ENCODE data around the gene BUB1.
"Not testable (repeated sequence)": the region's sequence is repeated elsewhere in the genome, so short reads cannot be mapped to it uniquely, and the experiment has no call there.

The BUB1 gene

DNA sequence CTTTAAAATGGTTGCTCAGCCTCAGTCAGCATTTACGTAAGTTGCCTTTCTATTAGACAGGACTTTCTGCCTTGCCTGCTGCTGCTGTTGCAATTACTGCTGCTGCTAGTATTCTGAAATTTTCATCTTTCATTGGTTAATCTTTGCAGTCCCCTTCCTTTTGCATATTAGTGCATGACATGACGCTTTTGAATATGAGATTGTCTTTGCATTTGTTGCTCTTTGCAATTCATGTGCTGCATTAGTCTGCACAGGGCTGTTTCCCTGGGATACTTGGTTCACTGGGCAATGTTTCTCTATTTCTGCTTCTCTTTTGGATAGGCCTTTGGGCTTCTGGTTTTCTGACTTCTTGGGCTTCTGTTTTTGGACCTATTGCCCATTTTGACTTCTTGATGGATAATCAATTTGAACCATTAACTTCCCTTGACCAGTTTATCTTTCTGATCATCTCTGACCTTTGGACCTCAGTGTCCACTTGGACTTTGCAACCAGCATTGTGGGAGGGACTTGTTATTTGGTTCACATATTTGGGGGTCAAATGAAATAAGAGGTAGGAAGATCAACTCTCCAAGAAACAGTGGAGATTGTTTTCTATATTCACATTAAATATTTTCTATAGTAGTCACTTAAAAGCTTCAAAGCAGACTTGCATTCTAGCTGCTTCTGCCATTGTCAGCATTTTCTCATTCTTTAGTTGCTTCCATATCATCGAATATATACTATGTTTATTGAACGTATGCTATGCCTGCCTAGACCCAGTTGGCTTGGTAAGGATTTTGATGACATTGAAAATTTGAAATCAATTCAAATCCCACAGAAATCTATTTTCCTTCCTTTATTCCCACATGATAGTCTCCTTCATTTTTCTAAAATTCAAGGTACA is 12.5 kb upstream of the BUB1 start:
- no peak for DNase-seq (ENCODE audit: low spot score)

DNA sequence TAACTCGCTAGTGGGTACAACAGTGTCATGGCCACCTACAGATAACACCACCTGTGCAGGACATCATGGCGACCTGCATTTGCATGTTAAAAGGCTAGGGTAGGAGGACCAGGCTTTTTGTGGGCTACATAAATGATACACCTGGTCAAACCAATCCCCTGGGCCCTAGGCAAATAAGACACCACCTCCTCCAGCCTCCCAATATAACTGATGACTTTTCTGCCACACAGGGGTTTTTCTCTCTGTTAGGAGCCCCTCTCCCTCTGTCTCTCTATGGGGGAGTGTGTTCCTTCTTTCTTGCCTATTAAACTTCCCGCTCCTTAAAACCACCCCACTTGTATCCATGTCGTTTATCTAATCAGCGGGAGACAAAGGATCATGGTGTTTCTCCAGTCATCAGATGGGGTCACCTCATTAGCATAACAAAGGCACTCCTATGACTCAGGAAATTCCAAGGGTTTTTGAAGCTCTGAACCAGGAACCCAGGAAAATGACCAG is 10.8 kb upstream of the BUB1 start:
- DNase-seq (ENCODE audit: low spot score) = no peak

DNA sequence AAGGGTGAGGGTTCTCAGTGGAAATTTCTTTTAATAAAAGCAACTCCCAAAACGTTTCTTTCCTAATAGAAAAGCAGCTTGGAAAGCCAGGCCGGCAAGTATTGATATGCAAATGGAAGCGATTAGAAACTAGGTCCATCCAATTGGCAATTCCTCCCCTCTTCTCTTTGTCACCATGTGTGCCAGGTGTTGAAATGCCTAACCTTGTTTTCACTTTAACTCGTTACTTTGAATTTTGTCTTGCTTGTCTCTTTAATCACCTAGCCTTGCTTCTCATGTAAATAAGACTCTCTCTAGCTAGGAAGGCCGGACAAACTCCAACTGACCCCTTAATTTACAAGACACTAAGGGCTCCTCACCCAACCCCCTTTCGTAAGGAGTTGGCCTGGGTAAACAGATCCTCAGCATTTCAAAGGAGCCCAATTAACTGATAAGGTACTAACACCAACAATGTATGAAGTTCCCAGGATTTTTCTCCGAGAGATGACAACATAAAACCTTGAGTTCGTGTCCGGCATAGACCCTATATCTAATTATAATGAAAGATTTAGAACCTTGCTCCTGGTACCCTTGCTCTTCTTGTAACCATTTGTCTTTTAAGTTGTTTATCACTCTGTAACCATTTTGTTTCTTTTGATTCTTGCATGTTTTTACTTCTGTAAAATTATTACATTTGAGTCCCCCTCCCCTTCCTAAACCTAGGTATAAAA is 10.1 kb upstream of the BUB1 start:
- DNase-seq (ENCODE audit: low spot score) = not testable (repeated sequence)

DNA sequence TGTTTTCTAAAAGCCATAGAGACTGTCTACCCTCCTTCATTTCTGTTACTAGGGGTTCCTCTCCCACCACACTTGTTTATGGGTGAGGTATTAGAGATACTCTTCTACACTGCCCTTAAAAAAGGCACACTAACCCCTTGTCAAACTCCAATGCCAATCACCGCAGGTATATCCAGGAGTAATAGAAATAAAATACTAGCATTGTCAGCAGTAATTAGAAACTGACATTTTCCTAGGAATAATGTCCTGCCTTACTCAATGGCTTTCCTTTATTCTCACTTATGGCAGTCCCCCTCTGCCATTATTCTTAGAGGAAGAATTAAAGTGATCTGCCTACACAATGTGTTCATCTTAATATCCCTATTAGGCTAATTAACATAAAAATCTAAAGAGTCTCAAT is 5.0 kb upstream of the BUB1 start:
- no peak for DNase-seq (ENCODE audit: low spot score)

DNA sequence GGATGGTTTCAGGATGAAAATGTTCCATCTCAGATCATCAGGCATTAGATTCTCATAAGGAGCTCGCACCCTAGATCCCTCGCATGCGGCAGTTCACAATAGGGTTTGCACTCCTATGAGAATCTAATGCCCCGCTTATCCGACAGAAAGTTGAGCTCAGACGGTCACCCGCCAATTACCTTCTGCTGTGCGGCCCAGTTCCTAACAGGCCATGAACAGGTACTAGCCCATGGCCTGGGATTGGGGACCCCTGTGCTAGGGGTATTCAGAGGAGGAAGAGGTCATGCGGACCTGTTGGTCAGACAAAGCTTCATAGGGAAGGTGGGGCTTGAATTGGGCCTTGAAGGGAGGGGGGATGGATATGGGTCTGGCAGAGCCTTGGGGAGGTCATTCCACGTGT is 4.4 kb upstream of the BUB1 start:
- no peak for DNase-seq (ENCODE audit: low spot score)

DNA sequence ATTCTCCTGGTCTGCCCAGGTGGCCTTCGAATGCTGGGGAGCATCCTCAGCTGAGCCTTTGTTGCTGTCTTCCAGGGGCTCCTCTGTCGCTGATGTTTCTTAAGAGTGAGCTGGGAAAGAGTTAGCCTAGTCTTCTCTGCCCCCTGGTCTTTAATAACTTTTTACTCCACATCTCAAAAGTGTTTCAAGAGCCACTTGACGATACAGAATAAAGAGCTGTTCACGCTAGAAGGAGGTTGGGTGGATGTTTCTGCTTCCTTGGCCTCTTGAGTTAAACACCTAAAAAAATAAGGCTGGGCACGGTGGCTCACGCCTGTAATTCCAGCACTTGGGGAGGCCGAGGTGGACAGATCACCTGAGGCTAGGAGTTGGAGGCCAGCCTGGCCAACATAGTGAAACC is 2.8 kb upstream of the BUB1 start:
- DNase-seq (ENCODE audit: low spot score) = no peak

DNA sequence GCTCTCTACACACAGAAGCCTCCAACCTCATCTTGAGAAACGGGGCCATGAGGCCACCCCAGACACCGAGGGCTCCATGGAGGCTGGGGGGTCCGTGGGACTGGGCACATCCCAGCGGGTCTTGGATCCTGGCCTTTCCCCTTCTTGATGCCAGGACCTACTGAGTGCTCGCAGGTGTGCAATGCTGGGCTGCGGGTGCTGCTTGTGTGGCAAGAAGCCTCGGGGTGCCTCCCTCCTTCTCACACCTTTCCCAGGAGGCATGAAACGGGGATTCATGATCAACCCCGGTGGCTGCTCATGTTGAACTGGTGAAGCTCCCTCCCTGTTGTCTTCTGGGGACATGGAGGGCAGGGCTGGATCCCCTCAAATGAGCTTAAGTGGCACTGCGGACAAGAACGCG is 2.0 kb upstream of the BUB1 start:
- no peak for DNase-seq (ENCODE audit: low spot score)

DNA sequence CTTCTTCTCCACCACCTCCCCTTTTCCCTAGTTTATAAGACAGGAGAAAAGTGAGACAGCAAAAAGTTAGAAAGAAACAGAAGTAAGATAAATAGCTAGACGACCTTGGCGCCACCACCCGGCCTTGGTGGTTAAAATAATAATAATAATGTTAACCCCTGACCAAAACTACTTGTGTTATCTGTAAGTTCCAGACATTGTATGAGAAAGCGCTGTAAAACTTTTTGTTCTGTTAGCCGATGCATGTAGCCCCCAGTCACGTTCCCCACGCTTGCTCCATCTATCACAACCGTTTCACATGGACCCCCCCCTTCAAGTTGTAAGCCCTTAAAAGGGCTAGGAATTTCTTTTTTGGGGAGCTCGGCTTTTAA is 1.5 kb upstream of the BUB1 start:
- no peak for DNase-seq (ENCODE audit: low spot score)

DNA sequence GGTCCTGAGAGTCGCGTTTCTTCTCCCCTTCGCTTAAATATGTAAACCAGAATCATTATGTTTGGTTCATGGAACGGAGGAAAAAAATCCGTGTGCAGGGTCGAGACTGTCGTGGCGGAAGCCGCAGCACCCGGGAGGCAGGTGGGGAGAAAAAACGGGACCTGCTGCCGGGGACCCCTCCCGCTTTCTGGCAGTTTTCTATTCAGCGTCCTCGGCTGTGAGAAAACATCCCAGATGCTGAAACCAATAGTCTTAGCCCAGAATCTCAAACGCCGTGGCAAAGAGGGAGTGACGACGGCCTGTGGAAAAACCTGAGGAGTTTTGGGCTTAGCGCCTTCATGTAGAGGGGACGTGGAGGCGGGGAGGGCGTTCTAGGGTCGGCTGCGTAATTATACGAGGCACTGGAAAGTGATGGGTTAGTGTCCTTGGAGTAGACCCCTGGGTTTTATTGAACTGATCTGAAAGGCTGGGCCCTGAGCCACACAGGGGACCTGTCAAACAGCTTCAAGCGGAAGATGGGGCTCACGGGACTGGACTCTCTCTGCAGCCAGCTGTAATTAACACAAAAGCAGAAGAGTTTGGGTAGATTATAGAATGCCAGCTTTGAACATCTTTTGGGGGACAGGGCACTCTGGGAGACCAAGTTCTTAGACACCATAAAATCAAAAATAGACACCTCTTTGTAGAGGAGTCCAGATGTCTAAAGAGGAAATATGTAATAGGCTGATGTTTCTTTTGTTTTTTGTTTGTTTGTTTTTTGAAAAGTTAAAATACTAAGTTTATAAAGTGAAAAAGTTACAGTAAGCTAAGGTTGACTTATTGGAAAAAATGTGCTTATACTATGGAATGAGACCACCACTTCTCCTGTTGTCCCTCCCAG is 834 bp upstream of the BUB1 start:
- peak; percentile 34 for DNase-seq (ENCODE audit: low spot score)

DNA sequence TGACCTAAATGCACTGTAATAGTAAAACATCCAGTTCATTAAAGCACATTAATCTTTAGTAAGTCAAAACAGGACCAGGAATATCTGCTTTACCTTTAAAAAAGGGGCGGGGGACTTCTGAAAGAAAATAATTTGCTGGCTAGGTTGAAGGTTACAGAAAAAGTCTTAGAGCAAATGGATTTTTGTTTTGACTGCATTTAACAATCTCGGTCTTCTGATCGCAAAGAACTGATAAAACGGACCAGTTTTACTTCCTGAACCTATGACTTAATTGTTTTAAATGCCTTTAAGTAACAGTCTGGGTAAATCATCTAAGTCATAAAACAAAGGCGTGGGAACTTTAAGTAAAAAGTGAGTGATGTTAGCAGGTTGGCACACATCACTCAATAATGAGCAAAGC is 783 bp downstream of the BUB1 start:
- DNase-seq (ENCODE audit: low spot score) = no peak

DNA sequence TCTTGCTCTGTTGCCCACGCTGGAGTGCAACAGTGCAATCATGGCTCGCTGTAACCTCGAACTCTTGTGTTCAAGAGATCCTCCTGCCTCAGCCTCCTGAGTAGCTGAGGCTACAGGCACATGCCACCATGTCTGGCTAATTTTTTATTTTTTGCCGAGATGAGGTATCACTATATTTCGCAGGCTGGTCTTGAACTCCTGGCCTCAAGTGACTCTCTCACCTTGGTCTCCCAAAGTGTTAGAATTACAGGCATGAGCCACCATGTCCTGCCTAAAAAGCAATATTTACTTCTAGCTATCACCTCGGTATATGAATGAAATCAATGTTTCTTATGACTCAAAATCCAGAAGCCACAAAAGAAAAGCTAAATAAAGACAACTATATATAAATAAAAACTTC is 2.2 kb downstream of the BUB1 start:
- no peak for DNase-seq (ENCODE audit: low spot score)

DNA sequence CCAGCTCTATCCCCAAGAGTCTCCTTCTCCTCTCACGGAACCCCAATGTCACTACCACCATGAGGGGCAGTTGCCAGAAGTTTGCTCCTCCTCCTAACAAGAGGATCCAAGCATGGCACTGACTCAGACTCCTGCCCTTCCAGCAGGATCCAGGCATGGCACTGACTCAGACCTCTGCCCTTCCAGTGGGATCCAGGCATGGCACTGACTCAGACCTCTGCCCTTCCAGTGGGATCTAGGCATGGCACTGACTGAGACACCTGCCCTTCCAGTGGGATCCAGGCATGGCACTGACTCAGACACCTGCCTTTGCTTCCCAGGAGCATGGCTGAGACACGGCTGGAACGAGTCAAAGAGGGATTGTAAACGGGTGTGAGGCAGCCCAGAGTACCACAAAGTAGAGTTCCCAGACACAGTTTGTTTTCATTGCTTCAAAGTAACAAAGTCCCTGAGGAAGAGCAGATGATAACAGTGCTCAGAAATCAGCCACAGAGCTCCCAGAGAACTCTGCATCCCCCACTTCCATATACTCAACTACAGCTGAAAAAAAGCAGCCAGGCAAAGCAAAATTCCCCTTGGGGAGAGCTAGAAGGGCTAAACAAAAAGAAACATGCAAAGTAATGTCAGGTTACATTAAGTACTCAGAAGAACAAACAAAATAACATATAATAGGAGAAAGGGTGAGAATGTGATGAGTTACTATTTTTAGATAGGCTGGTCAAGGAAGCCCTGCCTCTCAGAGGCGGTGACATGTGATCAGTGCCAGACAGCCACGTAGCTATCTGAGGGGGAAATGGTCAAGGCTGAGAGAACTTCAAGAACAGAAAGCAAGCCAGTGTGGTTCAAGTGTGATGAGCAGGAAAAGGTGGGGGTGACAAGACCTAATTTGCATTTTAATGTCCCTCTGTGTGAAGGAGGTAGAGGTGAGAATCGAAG is 3.0 kb downstream of the BUB1 start:
- peak; percentile 22 for DNase-seq (ENCODE audit: low spot score)

DNA sequence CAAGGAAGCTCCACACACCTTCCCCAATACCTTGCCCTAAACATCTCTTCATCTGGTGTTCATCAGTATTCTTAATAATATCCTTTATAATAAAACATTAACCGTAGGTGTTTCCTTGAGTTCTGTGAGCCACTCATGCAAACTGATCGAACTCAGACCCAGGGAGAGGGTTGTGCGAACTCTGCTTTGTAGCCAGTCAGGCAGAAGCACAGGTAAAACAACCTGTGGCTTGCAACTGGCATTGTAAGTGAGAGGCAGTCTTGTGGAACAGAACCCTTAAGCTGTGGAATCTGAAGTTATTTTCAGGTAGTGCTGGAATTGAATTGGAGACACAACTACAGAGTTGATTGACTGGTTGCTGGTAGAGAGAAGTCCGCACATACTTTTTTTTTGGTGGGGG is 4.7 kb downstream of the BUB1 start:
- DNase-seq (ENCODE audit: low spot score) = no peak

DNA sequence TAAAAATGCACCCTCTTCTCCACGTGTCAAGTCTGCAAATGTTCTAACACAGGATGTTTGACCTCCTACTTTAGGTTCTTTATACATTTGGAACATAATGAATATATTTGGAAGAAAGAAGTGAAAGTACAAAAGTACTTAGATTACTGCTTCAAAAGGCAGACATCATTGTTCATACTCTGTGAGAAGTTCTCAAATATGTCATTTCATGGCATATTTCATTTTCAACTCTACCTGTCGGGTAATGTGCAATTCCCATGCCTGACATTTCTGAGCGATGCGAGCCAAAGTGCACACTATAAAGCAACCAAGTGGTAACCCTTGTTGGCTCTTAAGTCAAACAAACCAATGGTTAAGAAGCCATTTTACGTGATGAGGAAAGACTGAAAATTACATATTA is 7.0 kb downstream of the BUB1 start:
- DNase-seq (ENCODE audit: low spot score) = no peak

DNA sequence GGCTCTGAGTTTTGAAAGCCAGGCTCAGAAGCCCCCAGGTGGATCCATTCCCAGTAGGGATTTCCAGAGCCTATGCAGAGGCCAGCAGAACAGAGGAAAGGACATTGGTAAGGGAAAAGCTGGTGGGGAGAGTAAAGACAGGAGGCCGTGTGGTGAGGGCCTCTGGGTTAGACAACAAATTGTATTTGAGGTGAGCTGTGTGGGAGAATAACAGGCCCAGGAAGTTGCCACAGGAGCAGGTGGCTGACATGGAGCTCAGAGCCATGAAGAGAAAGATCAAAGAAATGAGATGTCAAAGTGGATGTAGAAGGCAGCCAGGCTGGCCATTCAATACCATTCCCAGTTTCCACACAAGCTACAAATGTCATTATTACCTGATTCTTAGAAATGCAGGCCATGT is 8.8 kb downstream of the BUB1 start:
- no peak for DNase-seq (ENCODE audit: low spot score)

DNA sequence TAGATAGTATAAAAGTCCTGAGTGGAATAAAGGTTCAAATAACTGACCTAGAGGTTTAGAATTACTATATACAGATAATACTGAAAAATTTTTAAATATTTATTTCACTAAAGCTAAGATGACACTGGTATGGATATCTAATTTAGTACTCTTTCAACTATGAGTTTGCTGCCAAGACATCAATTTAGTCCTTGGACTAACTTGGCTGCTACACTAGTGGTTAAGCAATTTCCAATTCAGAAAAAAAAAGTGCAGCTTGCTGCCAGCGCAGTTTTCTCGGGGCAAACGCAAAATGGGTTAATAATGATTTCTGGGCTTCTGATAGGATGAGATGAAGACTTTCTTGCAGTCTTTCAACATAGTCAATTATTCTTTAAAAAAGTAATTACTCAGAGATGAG is 10.8 kb downstream of the BUB1 start:
- no peak for DNase-seq (ENCODE audit: low spot score)

DNA sequence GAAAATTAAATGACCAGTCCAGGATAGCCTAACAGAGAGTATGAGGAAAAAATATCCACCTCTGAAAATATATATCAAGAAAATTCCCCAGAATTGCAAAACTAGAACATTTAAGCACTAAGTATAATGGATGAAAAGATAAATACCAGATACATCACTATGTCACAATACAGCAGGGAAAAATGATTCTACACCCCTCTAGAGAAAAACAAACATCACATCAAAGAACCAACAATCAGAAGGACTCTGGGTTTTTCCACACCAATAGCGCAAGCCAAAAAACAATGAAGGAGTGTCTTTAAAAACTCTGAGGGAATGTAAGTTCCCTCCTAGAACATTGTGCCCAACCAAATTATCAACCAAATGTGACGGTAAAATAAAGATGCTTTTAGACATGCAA is 13.7 kb downstream of the BUB1 start:
- DNase-seq (ENCODE audit: low spot score) = no peak

DNA sequence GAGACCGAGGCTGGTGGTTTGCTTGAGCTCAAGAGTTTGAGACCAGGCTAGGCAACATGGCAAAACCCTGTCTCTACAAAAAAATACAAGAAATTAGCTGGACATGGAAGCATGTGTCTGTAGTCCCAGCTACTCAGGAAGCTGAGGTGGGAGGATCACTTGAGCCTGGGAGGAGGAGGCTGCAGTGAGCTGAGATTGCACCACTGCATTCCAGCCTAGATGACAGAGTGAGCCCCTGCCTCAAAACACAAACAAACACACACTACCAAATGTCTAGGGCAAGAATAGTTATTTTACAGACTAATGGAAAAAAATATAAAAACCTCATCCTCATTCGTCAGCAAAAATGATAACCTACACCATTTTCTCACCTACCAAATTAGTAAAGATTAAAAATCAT is 15.3 kb downstream of the BUB1 start:
- DNase-seq (ENCODE audit: low spot score) = no peak

DNA sequence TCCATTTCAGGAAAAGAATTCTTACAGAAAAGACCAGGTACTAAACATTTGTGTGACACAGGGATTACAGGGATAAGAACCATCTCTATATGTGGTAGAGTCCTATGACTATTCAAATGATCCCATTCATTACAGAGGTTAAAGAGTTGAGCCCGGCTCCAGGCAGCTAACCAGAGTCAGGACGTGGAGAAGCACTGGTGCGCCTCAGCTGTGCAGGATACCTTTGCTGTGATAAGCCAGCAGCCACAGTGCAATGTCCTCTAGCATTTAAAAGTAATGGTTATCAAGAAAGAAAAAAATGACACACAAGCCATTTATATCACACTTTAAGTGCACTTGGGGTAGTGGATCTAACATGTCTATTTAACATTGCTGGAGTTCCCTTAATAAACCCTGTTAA is 17.3 kb downstream of the BUB1 start:
- no peak for DNase-seq (ENCODE audit: low spot score)

DNA sequence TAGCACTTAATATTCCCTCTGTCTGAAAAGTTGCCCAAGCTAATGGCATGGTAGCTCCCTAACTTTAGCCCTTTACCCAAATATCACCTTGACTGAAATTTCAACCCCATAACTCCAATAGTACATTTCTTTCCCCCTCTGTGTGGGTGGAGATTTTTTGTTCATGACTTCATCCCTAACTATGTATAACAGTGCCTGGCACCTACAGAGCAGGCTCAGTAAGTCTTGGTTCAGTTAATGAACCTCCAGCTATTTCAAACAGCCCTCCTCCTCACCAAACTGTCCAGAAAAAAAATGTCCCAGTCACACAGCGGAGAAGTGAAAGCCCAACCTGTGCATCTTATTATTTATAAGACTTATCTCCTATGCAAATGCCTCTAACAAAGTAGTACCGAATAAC is 18.6 kb downstream of the BUB1 start:
- peak; percentile 23 for DNase-seq (ENCODE audit: low spot score)

DNA sequence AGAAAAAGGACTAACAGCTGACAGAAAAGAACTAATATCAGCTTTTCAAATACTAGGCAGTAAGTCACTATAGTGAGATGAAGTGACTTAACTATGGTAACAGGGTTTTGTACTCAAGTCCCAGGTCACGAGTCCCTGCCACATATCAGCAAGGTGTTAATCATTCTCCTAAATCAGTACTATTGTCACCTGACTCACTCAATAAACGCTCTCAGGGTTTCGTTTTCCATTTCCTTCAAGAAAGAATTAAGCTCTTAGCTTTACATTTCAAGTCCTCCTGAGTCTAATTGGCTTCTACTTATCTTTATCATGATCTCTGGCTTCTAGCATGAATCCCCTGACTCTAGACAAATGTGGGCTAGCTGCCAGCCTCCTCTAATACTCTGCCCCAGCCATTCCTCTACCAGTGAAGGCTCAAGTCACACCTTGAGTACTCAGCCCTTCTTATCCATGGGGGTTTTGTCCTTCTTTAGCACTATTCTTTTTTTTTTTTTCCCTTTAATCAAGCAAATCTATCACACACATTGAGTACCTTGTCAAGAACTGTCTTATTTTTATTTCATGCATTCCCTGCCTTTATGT is 20.0 kb downstream of the BUB1 start:
- no peak for DNase-seq (ENCODE audit: low spot score)

Measured in AG08395 (cell line).